Breast epithelium (tissue), 3 donors: ENCODE results near the gene STXBP6.

Source experiments
- POLR2A ChIP-seq: fragments of 450-650 bp; IDR thresholded peaks from one replicate; pipeline ENCODE4 v1.6.1; 2016; ENCODE audit warnings: antibody characterized with exemption, mild to moderate bottlenecking, moderate library complexity
- POLR2AphosphoS5 ChIP-seq, 3 donors: sonication (generic); formaldehyde crosslinking; IDR thresholded peaks; one replicate each; pipeline ENCODE4 v1.6.1; 2017; ENCODE audit warnings: antibody characterized with exemption in 3 of 3
- TF ChIP-seq, protein P1 (sequence below), 3 donors: fragments of 450-650 bp; IDR thresholded peaks; one replicate each; pipeline ENCODE4 v1.5.1; 2016 to 2017; ENCODE audit warnings: antibody characterized with exemption in 3 of 3, mild to moderate bottlenecking in 3 of 3, moderate library complexity in 3 of 3

- TF ChIP-seq POLR2A (no peak), POLR2AphosphoS5 (IDR thresholded peaks at IDR 0.05) (no peak)
- TF ChIP-seq, protein P1, sequence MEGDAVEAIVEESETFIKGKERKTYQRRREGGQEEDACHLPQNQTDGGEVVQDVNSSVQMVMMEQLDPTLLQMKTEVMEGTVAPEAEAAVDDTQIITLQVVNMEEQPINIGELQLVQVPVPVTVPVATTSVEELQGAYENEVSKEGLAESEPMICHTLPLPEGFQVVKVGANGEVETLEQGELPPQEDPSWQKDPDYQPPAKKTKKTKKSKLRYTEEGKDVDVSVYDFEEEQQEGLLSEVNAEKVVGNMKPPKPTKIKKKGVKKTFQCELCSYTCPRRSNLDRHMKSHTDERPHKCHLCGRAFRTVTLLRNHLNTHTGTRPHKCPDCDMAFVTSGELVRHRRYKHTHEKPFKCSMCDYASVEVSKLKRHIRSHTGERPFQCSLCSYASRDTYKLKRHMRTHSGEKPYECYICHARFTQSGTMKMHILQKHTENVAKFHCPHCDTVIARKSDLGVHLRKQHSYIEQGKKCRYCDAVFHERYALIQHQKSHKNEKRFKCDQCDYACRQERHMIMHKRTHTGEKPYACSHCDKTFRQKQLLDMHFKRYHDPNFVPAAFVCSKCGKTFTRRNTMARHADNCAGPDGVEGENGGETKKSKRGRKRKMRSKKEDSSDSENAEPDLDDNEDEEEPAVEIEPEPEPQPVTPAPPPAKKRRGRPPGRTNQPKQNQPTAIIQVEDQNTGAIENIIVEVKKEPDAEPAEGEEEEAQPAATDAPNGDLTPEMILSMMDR (IDR thresholded peaks at IDR 0.05), result no peak
Observed at GRCh38 chr14:24870949-24871701, 178.8 kb downstream of the STXBP6 start.
